Fibroblast of peridontal ligament (primary cell): ENCODE results near the gene GIPC1.
"Not testable (repeated sequence)": the region's sequence is repeated elsewhere in the genome, so short reads cannot be mapped to it uniquely, and the experiment has no call there.

Experiments
- DNase-seq: peaks from one replicate; pipeline ENCODE4 v3.0.0-alpha.2; 2010; ENCODE audit errors: extremely low read depth

The GIPC1 gene

GRCh38 chr19:14471436-14472187 is 24.3 kb downstream of the GIPC1 start:
- DNase-seq: no peak

GRCh38 chr19:14470031-14470876 is 25.7 kb downstream of the GIPC1 start:
- DNase-seq: no peak

GRCh38 chr19:14467816-14468215 is 28.1 kb downstream of the GIPC1 start:
- DNase-seq: no peak

GRCh38 chr19:14467391-14467790 is 28.5 kb downstream of the GIPC1 start:
- no peak for DNase-seq

- no peak for DNase-seq
Measured at GRCh38 chr19:14463747-14464146, 32.2 kb downstream of the GIPC1 start.

GRCh38 chr19:14462401-14462800 is 33.5 kb downstream of the GIPC1 start:
- not testable (repeated sequence) for DNase-seq

- DNase-seq: no peak
Measured at GRCh38 chr19:14460935-14461334, 35.0 kb downstream of the GIPC1 start.

GRCh38 chr19:14459703-14460102 is 36.2 kb downstream of the GIPC1 start:
- no peak for DNase-seq

- DNase-seq: not testable (repeated sequence)
Measured at GRCh38 chr19:14452303-14452702, 43.6 kb downstream of the GIPC1 start.

GRCh38 chr19:14450876-14451275 is 45.1 kb downstream of the GIPC1 start:
- no peak for DNase-seq

GRCh38 chr19:14450168-14450874 is 45.6 kb downstream of the GIPC1 start:
- DNase-seq: no peak

- no peak for DNase-seq
Measured at GRCh38 chr19:14449321-14449720, 46.6 kb downstream of the GIPC1 start.

- DNase-seq: no peak
Measured at GRCh38 chr19:14446336-14447036, 49.4 kb downstream of the GIPC1 start.

GRCh38 chr19:14443632-14444216 is 52.2 kb downstream of the GIPC1 start:
- DNase-seq: no peak

- DNase-seq: no peak
Measured at GRCh38 chr19:14442891-14443631, 52.9 kb downstream of the GIPC1 start.

- DNase-seq: no peak
Measured at GRCh38 chr19:14441041-14441938, 54.6 kb downstream of the GIPC1 start.

- DNase-seq: no peak
Measured at GRCh38 chr19:14440049-14440448, 55.9 kb downstream of the GIPC1 start.

- DNase-seq: no peak
Measured at GRCh38 chr19:14439014-14439413, 56.9 kb downstream of the GIPC1 start.

GRCh38 chr19:14437578-14438140 is 58.3 kb downstream of the GIPC1 start:
- no peak for DNase-seq
